Measurements from ENCODE around the gene P2RX2.

Gene P2RX2

DNA sequence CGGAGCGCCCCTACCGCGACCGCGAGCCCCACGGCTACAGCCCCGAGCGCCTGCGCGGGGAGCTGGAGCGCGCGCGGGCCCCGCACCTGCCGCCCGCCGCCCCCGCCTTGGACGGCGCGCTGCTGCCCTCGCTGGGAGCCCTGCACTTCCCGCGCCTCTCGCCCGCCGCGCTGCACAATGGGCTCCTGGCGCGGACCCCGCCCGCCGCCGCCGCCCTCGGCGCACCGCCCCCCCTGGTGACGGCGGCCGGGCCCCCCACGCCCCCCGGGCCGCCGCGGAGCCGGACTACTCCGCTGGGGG lies 35.2 kb upstream of the P2RX2 start:
- no peak for DNase-seq (ENCODE audit: low read depth)
- H3K4me3 ChIP-seq (ENCODE audit: low read length), result no peak overlapping the region
- TF ChIP-seq, protein P1, sequence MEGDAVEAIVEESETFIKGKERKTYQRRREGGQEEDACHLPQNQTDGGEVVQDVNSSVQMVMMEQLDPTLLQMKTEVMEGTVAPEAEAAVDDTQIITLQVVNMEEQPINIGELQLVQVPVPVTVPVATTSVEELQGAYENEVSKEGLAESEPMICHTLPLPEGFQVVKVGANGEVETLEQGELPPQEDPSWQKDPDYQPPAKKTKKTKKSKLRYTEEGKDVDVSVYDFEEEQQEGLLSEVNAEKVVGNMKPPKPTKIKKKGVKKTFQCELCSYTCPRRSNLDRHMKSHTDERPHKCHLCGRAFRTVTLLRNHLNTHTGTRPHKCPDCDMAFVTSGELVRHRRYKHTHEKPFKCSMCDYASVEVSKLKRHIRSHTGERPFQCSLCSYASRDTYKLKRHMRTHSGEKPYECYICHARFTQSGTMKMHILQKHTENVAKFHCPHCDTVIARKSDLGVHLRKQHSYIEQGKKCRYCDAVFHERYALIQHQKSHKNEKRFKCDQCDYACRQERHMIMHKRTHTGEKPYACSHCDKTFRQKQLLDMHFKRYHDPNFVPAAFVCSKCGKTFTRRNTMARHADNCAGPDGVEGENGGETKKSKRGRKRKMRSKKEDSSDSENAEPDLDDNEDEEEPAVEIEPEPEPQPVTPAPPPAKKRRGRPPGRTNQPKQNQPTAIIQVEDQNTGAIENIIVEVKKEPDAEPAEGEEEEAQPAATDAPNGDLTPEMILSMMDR (conservative IDR thresholded peaks at IDR 0.05; ENCODE audit: low read depth, low read length), result no peak

DNA sequence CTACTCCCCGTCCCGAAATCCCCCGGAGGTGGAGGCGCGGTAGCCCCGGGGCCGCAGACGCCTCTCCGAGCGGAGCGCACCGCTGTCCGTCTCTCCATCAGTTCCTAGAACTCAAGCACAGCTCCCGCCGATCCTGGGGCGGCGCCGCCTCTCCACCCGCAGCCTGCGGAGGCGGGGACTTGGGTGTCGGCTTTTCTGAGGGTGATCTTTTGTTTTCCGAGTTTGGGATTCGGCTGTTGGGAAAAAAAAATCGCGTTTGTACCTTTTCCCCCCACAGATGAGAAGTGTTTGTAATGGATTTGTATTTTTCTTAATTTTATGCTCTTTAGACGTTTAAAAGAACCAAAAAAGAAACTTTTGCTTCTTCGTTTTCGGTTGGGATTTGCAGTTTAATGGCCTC lies 34.8 kb upstream of the P2RX2 start:
- TF ChIP-seq, protein P1 (conservative IDR thresholded peaks at IDR 0.05; ENCODE audit: low read depth, low read length), result no peak
- no peak overlapping the region for H3K4me3 ChIP-seq (ENCODE audit: low read length)
- DNase-seq (ENCODE audit: low read depth), result no peak

DNA sequence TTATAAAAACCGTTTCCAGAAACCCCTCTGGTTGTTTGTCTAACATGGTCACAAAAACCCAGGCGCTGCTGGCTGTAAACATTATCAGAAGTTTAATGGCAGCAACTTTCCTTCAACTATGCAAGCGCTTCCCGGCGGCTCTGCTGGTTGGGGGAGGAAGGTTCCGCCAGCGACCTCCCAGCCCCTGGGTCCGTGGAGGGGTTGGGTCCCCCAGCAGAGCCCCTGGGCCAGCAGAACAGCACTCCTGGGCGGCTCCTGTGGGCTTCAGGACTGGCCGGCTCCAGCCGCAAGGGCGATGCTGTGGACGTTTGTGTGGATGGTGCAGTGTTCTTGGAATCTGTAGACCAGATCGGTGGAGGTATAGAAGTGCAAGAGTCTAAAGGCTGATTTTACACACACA lies 34.1 kb upstream of the P2RX2 start:
- TF ChIP-seq, protein P1 (conservative IDR thresholded peaks at IDR 0.05; ENCODE audit: low read depth, low read length), result no peak
- DNase-seq (ENCODE audit: low read depth), result no peak

DNA sequence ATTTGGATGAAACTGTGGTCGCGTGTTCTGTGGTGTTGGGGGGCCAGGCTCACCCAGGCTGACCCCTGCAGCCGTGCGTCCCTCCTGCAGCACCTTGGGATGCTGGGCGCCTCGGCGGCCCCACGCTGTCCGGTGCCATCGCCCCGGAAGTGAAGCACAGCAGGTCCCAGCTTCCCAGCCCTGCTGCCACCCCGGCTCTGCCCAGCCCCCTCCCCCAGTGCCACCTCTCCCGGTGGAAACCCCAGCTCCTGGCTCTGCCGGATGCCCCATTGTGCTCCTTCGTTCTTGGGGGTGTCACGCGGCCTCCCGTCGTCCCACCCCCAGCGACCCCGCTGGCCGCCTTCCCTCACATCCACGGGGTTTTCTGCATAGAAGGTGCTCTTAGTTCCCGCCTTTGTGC lies 33.4 kb upstream of the P2RX2 start:
- no peak overlapping the region for H3K4me3 ChIP-seq (ENCODE audit: low read length)
- TF ChIP-seq, protein P1 (conservative IDR thresholded peaks at IDR 0.05; ENCODE audit: low read depth, low read length), result no peak
- DNase-seq (ENCODE audit: low read depth), result no peak

More for the DNA sequence above, 34.1 kb upstream of the P2RX2 start:
- H3K4me3 ChIP-seq (ENCODE audit: low read length), result no peak overlapping the region

DNA sequence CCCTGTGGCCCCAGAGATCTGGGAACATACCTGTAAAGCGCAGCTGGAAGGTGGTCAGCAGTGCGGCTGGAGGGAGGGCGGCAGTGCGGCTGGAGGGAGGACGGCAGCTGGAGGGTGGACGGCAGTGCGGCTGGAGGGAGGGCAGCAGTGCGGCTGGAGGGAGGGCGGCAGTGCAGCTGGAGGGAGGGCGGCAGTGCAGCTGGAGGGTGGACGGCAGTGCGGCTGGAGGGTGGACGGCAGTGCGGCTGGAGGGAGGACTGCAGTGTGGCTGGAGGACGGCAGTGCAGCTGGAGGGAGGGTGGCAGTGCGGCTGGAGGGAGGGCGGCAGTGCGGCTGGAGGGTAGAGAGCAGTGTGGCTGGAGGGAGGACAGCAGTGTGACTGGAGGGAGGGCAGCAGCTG lies 31.6 kb upstream of the P2RX2 start:
- TF ChIP-seq, protein P1 (conservative IDR thresholded peaks at IDR 0.05; ENCODE audit: low read depth, low read length), result no peak
- DNase-seq (ENCODE audit: low read depth), result no peak
- no peak overlapping the region for H3K4me3 ChIP-seq (ENCODE audit: low read length)

DNA sequence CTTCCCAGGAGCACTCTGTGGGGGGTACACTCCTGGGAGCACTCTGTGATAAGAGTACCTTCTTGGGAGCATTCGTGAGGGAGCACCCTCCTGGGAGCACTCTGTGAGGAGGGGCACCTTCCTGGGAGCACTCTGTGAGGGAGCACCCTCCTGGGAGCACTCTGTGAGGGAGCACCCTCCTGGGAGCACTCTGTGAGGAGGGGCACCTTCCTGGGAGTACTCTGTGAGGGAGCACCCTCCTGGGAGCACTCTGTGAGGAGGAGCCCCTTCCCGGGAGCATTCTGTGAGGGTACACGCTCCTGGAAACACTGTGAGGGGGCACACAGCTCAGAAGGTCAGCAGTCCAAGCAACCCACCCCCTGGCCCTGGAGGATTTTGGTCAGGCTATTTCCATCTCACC lies 30.8 kb upstream of the P2RX2 start:
- TF ChIP-seq, protein P1 (conservative IDR thresholded peaks at IDR 0.05; ENCODE audit: low read depth, low read length), result no peak
- no peak overlapping the region for H3K4me3 ChIP-seq (ENCODE audit: low read length)
- DNase-seq (ENCODE audit: low read depth), result no peak

DNA sequence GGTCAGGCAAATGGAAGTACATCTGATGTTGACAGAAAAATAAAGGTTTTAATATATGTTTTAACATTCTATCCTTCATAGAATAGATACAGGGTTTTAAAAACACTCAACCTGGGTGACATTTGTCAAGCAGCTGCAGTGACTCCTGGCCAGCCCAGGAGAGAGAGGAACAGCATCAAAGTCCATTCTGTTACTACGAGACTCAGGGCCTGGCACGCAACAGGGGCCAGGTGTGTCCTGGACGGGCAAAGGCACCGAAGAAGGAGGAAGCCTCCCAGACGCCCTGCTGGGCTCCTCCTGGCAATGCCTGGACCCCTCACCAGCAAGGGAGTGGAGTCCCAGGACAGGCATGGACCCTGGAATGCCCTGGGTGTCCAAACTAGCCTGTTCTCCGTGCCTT lies 30.3 kb upstream of the P2RX2 start:
- no peak for DNase-seq (ENCODE audit: low read depth)
- TF ChIP-seq, protein P1 (conservative IDR thresholded peaks at IDR 0.05; ENCODE audit: low read depth, low read length), result no peak
- no peak overlapping the region for H3K4me3 ChIP-seq (ENCODE audit: low read length)
